Uterus (tissue), 2 donors: ENCODE measurements around the gene MRE11.

Experiments used
- POLR2A ChIP-seq, 2 donors: fragments of 450-650 bp; IDR thresholded peaks; one replicate each; pipeline ENCODE4 v1.6.1; 2016; ENCODE audit warnings: antibody characterized with exemption in 2 of 2, mild to moderate bottlenecking in 1 of 2, moderate library complexity in 1 of 2
- TF ChIP-seq, protein P1 (sequence below), 4 experiments: fragments of 200-600 bp in 2 of 4; fragments of 450-650 bp in 2 of 4; sonication (generic) in 2 of 4; IDR thresholded peaks; one replicate each; pipeline ENCODE4 v1.5.1; 2016 to 2019; ENCODE audit warnings: antibody characterized with exemption in 4 of 4, mild to moderate bottlenecking in 2 of 4, moderate library complexity in 1 of 4

DNA sequence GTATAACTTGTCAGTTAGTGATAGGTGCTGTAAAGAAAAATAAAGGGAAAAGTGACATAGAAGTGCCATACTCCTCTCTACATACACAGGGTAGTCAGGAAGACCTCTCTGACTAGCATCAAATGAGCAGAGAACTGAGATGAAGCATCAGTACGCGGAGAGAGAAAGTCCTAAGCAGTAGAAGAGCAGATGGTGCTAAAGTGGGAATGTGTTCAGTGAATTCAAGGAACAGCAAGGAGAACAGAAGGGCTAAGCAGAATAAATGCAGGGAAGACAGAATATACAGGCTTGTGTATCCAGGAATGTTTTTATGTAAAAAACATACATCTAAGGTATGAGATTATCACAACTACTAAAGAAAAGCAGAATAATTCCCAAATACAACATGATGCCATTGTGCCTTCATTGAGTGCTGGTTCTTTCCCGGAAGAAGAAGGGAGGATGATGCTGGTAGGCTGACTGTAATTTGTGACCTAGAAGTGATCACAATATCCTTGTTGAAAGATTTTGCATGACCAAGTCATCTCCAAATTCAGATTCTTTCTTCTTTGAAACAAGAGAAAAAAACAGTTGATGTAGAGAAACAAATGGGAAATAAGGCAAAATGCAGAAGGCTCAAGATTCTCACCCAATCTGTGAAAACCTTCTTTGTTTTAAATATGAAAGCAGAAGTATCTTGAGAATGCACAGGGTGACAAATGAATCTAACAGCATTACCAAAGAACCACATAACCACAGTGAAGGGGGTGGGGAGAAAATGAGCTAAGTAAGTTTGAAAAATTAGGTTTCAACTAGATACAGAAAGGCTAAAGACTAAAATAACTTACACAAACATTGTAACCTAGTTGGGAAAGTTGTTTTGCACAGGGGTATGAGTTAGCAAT, 20.5 kb downstream of the MRE11 start:
- TF ChIP-seq, protein P1, sequence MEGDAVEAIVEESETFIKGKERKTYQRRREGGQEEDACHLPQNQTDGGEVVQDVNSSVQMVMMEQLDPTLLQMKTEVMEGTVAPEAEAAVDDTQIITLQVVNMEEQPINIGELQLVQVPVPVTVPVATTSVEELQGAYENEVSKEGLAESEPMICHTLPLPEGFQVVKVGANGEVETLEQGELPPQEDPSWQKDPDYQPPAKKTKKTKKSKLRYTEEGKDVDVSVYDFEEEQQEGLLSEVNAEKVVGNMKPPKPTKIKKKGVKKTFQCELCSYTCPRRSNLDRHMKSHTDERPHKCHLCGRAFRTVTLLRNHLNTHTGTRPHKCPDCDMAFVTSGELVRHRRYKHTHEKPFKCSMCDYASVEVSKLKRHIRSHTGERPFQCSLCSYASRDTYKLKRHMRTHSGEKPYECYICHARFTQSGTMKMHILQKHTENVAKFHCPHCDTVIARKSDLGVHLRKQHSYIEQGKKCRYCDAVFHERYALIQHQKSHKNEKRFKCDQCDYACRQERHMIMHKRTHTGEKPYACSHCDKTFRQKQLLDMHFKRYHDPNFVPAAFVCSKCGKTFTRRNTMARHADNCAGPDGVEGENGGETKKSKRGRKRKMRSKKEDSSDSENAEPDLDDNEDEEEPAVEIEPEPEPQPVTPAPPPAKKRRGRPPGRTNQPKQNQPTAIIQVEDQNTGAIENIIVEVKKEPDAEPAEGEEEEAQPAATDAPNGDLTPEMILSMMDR (IDR thresholded peaks at IDR 0.05): no peak
- TF ChIP-seq POLR2A (IDR thresholded peaks at IDR 0.05): no peak
